ENCODE data around the gene PRR7. TPM values are rescaled to one million over a fixed set of nuclear protein-coding genes. Genes with fewer than 3 reads are reported as not detected.

PRR7 gene
- total and polyA plus RNA-seq, 2 of the 13 experiments (the other 11 are each of a cell fraction or from before 2014, with no cell fraction given), result 4.8 to 5.0 TPM

GRCh38 chr5:177455661-177456590 lies 9.3 kb downstream of the PRR7 start (continued):
- TF ChIP-seq PRDM4 (CRISPR knock-in tag; IDR thresholded peaks at IDR 0.05; ENCODE audit: borderline replicate concordance), result no peak
- TF ChIP-seq ZFP37 (CRISPR knock-in tag; IDR thresholded peaks at IDR 0.05; ENCODE audit: borderline replicate concordance), result no peak
- TF ChIP-seq ZFP36L1 (CRISPR knock-in tag; IDR thresholded peaks at IDR 0.05), result no peak
- no peak for TF ChIP-seq NFRKB (IDR thresholded peaks at IDR 0.05)
- no peak for TF ChIP-seq ZIK1 (CRISPR knock-in tag; IDR thresholded peaks at IDR 0.05; ENCODE audit: borderline replicate concordance, low read depth)
- TF ChIP-seq, protein P1, sequence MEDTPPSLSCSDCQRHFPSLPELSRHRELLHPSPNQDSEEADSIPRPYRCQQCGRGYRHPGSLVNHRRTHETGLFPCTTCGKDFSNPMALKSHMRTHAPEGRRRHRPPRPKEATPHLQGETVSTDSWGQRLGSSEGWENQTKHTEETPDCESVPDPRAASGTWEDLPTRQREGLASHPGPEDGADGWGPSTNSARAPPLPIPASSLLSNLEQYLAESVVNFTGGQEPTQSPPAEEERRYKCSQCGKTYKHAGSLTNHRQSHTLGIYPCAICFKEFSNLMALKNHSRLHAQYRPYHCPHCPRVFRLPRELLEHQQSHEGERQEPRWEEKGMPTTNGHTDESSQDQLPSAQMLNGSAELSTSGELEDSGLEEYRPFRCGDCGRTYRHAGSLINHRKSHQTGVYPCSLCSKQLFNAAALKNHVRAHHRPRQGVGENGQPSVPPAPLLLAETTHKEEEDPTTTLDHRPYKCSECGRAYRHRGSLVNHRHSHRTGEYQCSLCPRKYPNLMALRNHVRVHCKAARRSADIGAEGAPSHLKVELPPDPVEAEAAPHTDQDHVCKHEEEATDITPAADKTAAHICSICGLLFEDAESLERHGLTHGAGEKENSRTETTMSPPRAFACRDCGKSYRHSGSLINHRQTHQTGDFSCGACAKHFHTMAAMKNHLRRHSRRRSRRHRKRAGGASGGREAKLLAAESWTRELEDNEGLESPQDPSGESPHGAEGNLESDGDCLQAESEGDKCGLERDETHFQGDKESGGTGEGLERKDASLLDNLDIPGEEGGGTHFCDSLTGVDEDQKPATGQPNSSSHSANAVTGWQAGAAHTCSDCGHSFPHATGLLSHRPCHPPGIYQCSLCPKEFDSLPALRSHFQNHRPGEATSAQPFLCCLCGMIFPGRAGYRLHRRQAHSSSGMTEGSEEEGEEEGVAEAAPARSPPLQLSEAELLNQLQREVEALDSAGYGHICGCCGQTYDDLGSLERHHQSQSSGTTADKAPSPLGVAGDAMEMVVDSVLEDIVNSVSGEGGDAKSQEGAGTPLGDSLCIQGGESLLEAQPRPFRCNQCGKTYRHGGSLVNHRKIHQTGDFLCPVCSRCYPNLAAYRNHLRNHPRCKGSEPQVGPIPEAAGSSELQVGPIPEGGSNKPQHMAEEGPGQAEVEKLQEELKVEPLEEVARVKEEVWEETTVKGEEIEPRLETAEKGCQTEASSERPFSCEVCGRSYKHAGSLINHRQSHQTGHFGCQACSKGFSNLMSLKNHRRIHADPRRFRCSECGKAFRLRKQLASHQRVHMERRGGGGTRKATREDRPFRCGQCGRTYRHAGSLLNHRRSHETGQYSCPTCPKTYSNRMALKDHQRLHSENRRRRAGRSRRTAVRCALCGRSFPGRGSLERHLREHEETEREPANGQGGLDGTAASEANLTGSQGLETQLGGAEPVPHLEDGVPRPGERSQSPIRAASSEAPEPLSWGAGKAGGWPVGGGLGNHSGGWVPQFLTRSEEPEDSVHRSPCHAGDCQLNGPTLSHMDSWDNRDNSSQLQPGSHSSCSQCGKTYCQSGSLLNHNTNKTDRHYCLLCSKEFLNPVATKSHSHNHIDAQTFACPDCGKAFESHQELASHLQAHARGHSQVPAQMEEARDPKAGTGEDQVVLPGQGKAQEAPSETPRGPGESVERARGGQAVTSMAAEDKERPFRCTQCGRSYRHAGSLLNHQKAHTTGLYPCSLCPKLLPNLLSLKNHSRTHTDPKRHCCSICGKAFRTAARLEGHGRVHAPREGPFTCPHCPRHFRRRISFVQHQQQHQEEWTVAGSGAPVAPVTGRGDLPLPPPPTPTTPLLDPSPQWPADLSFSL (CRISPR knock-in tag; IDR thresholded peaks at IDR 0.05), result 0 out of 2 replicates have a peak, but pooled peaks have one; percentile 47
- TF ChIP-seq, protein P2, sequence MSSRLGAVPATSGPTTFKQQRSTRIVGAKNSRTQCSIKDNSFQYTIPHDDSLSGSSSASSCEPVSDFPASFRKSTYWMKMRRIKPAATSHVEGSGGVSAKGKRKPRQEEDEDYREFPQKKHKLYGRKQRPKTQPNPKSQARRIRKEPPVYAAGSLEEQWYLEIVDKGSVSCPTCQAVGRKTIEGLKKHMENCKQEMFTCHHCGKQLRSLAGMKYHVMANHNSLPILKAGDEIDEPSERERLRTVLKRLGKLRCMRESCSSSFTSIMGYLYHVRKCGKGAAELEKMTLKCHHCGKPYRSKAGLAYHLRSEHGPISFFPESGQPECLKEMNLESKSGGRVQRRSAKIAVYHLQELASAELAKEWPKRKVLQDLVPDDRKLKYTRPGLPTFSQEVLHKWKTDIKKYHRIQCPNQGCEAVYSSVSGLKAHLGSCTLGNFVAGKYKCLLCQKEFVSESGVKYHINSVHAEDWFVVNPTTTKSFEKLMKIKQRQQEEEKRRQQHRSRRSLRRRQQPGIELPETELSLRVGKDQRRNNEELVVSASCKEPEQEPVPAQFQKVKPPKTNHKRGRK (CRISPR knock-in tag; IDR thresholded peaks at IDR 0.05), result 0 out of 2 replicates have a peak, but pooled peaks have one; percentile 50
- peak; percentile 7; the same call in 1 of the 2 replicates for TF ChIP-seq MYPOP (CRISPR knock-in tag; IDR thresholded peaks at IDR 0.05)
- TF ChIP-seq KDM2A (CRISPR knock-in tag; IDR thresholded peaks at IDR 0.05; ENCODE audit: borderline replicate concordance, low read depth), result peak; percentile 93
- TF ChIP-seq ZNF335 (CRISPR knock-in tag; IDR thresholded peaks at IDR 0.05), result no peak
- TF ChIP-seq MXI1 (IDR thresholded peaks at IDR 0.05; ENCODE audit: borderline replicate concordance, low read depth, low read length), result 0 out of 3 replicates have a peak, but pooled peaks have one; percentile 30
- 0 out of 2 replicates have a peak, but pooled peaks have one; percentile 28 for TF ChIP-seq ZNF317 (CRISPR knock-in tag; IDR thresholded peaks at IDR 0.05)
- TF ChIP-seq SALL1 (CRISPR knock-in tag; IDR thresholded peaks at IDR 0.05), result no peak
- no peak; the same call in 1 of the 2 replicates for TF ChIP-seq ZNF777 (CRISPR knock-in tag; IDR thresholded peaks at IDR 0.05)
- no peak; the same call in 1 of the 2 replicates for TF ChIP-seq KMT2B (CRISPR knock-in tag; IDR thresholded peaks at IDR 0.05)

All from HepG2 (cell line).